ENCODE measurements around the gene LPIN2.

The LPIN2 gene

DNA sequence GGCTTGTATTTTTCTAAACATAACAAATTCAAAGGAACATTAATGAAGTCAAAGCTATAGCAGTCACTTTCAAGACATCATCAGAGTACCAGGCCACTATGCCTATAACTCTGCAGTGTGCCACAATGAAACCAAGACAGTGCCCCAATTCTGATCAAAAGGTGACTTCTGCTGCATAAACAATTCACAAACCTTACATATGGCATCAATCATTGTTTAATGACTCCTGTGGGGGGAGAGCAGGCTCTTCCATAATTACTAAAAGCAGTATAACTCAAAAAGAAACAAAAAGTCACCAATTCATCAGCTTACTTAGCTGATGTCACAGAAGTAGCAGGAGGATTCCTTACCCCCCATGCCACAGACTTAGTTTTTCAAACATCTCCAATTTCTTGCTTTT lies 15.5 kb downstream of the LPIN2 start:
- no peak for TF ChIP-seq ZFX (IDR thresholded peaks at IDR 0.05)
- TF ChIP-seq, protein P1, sequence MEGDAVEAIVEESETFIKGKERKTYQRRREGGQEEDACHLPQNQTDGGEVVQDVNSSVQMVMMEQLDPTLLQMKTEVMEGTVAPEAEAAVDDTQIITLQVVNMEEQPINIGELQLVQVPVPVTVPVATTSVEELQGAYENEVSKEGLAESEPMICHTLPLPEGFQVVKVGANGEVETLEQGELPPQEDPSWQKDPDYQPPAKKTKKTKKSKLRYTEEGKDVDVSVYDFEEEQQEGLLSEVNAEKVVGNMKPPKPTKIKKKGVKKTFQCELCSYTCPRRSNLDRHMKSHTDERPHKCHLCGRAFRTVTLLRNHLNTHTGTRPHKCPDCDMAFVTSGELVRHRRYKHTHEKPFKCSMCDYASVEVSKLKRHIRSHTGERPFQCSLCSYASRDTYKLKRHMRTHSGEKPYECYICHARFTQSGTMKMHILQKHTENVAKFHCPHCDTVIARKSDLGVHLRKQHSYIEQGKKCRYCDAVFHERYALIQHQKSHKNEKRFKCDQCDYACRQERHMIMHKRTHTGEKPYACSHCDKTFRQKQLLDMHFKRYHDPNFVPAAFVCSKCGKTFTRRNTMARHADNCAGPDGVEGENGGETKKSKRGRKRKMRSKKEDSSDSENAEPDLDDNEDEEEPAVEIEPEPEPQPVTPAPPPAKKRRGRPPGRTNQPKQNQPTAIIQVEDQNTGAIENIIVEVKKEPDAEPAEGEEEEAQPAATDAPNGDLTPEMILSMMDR (conservative IDR thresholded peaks at IDR 0.05) = no peak
- H3K27ac ChIP-seq = peak overlapping the region; percentile 82

DNA sequence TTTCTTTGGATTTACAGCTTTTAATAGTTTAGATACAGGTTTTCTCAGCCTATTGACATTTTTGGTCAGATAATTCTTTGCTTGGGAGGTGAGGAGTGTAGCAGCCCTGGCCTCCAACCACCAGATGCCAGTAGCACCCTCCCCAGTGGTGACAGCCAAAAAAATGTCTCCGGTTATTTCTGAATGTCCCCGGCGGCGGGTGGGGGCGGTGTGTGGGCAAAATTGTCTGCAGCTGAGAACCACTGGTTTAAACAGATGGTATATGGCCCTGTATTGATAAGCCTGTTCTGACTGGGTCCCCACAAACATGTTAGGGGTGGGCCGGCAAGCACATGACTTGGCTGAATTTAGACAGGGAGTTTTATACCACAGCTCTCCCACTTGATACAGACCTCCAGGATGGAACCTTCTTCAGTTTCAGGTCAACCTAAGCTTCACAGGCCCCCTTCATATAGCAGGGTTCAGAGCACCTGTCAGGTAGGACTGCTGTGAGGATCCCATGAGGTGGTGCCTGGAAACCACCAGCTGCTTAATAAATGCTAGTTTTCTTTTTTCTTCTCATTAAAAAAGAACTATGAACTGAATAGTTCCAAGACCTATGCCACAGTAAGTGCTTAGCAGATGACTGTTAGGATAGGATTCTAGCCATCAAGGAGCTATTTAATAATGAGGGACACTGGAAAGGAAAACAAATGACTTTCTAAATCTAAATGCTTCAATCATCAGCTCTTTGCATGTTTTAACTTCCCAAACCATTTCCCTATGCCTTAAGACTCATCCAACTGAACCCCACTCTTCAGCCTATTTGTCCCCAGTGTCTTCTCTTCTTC lies 18.1 kb downstream of the LPIN2 start:
- H3K27ac ChIP-seq = no peak overlapping the region

DNA sequence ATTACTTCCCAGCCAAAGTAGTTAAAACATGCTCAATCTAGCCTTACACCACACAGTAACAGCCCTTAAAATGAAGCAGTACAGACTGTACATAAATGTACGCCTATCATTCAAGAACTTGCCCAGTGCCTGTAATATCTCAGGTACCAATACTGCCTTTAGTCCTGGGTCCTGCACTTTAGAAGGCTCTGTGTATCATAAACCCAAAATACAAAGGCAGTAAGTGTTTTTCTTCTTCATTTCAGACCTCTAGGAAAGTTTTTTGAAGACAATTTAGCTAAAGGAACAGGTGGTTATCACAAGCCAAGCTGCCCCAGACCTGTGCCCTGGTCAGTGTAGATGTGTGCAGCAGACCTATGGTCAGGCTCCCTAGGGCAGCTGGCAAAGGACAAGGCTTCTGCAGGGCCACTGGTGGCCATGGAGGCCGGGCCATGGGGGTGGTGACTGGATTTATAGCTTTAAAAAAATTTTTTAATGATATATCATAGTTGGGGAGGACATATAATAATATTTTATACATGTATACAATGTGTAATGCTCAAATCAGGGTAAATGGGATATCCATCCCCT lies 18.8 kb downstream of the LPIN2 start:
- TF ChIP-seq, protein P1 (conservative IDR thresholded peaks at IDR 0.05) = no peak
- no peak for TF ChIP-seq ZFX (IDR thresholded peaks at IDR 0.05)
- H3K27ac ChIP-seq = no peak overlapping the region

More for the DNA sequence above, 18.1 kb downstream of the LPIN2 start:
- TF ChIP-seq, protein P1 (conservative IDR thresholded peaks at IDR 0.05) = peak; percentile 17; the same call in 1 of the 2 replicates
- TF ChIP-seq ZFX (IDR thresholded peaks at IDR 0.05) = no peak

DNA sequence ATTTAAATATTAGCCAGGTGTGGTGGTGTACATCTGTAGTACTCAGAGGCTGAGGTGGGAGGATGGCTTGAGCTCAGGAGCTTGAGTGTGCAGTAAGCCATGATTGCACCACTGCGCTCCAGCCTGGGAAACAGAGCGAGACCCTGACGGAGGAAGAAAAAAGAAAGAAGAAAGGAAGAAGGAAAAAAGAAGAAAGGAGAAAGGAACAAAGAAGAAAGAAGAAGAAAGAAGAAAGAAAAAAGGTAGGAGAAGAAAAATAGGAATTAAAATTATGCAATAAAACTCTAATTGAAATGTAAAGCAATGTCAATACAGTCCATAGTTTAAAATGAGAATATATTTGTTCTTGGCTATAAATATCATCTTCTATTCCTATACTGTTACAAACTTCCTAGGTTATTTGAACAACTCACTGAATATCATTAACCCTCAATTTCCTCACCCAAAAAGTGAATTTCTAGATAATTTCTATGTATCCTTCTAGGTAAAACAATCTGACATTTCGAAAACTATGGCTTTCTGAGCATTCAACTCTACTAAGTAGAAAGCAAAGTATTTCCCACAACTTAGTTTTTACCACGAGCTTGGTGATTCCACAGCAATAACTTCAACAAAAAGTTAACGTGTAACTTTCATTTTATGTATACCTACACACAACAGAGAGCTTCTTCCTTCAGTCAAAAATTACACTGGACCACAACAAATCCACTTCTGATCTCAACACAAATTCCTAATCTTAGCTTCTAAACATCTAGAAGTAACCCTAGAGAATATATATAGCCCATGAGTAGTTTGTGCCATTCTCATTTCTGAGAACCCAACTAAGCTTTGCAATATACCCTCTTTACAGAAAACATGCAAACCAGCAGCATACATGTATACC lies 19.7 kb downstream of the LPIN2 start:
- TF ChIP-seq, protein P1 (conservative IDR thresholded peaks at IDR 0.05) = no peak
- TF ChIP-seq ZFX (IDR thresholded peaks at IDR 0.05) = no peak
- no peak overlapping the region for H3K27ac ChIP-seq

DNA sequence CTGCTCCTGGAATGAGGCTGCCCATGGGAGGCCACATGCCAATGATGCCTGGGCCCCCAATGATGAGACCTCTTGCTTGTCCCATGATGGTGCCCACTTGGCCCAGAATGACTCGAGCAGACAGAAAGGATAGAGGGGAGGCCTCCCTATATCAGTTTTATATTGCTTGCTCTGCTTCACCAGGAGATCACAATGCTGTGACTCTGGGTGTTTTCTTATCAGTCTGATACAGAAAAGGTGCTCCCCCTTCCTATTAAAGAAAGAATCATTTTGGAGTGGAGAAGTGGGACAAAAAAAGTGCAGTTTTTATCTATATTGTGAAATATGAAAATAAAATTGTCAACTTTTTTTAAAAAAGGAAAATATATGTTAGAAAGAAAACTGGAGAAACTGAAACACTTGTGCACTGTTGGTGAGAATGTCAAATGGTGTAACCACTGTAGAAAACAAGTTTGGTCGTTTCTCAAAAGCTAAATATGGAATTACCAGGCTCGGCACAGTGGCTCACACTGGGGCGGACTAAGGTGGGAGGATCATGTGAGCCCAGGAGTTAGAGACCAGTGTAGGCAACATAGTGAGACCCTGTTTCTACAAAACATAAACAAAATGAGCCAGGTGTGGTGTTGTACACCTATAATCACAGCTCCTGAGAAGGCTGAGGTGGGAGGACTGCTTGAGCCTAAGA lies 21.8 kb downstream of the LPIN2 start:
- H3K27ac ChIP-seq = no peak overlapping the region
- TF ChIP-seq, protein P1 (conservative IDR thresholded peaks at IDR 0.05) = no peak
- TF ChIP-seq ZFX (IDR thresholded peaks at IDR 0.05) = no peak

DNA sequence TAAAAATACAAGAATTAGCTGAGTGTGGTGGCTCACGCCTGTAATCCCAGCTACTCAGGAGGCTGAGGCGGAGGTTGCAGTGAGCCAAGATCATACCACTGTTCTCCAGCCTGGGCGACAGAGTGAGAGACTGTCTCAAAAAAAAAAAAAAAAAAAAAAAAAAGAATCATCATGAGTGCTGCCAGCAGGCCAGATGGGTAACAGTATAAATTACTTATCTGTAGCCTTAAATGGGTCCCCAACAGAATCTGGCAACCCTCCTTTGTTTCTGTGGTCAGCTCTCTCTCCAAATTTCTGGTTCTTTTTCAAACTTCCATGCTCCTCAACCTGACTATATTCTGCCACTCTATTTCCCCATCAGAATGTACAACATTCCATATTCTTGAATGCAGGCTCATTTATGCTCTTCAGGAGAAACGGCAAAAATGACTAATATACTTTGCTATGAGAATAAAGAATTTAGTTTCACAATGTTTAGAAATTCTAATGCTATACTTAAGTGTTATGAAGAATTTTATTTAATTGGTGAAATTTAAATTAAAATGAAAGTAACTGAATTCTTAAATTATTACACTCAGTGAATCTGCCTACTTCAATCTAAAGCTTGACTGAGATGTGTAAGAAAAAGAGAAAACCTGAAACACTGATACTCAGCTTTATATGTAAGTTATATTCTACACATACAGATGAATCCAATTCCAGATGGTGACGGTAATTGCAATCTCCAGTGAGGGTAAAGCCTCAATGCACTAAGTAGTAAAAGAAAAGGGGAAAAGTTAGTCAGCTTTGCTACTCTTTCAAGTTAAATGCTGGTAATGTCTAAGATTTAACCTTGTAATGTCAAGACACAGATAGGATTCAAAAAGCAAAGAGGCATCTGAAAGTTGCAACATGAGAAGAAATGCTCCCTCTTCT lies 24.8 kb downstream of the LPIN2 start:
- TF ChIP-seq, protein P1 (conservative IDR thresholded peaks at IDR 0.05) = no peak
- TF ChIP-seq ZFX (IDR thresholded peaks at IDR 0.05) = no peak
- H3K27ac ChIP-seq = no peak overlapping the region

Data from C4-2B (cell line).